Stimulated activated CD4-positive, alpha-beta T cell treated with anti-CD3 and anti-CD28 coated beads, Interleukin-4, amount 100 ng/mL, for 4 hours (primary cell): ENCODE data around the gene MAPK8IP3.

ENCODE experiments used
- DNase-seq, 2 experiments: peaks; one replicate each; pipeline ENCODE4 v3.0.0-alpha.2; 2020

MAPK8IP3 gene

GRCh38 chr16:1740781-1741490 lies 34.9 kb downstream of the MAPK8IP3 start:
- no peak for DNase-seq

- DNase-seq: no peak
Measured at GRCh38 chr16:1741553-1742165, 35.7 kb downstream of the MAPK8IP3 start.

GRCh38 chr16:1743376-1744337 lies 37.7 kb downstream of the MAPK8IP3 start:
- DNase-seq: no peak

- DNase-seq: no peak
Measured at GRCh38 chr16:1744338-1744840, 38.4 kb downstream of the MAPK8IP3 start.

GRCh38 chr16:1745181-1745899 lies 39.3 kb downstream of the MAPK8IP3 start:
- no peak for DNase-seq

GRCh38 chr16:1745900-1746692 lies 40.1 kb downstream of the MAPK8IP3 start:
- DNase-seq: no peak

GRCh38 chr16:1746693-1747195 lies 40.7 kb downstream of the MAPK8IP3 start:
- no peak for DNase-seq

- DNase-seq: no peak
Measured at GRCh38 chr16:1747934-1748333, 41.9 kb downstream of the MAPK8IP3 start.

- DNase-seq: no peak
Measured at GRCh38 chr16:1749152-1750117, 43.4 kb downstream of the MAPK8IP3 start.

- DNase-seq: no peak
Measured at GRCh38 chr16:1751946-1752345, 46.0 kb downstream of the MAPK8IP3 start.

GRCh38 chr16:1752853-1753252 lies 46.9 kb downstream of the MAPK8IP3 start:
- DNase-seq: no peak

GRCh38 chr16:1754204-1754603 lies 48.2 kb downstream of the MAPK8IP3 start:
- DNase-seq: no peak

GRCh38 chr16:1757714-1758461 lies 51.9 kb downstream of the MAPK8IP3 start:
- no peak for DNase-seq

- DNase-seq: no peak
Measured at GRCh38 chr16:1758923-1759322, 52.9 kb downstream of the MAPK8IP3 start.

- DNase-seq: no peak
Measured at GRCh38 chr16:1759511-1759910, 53.5 kb downstream of the MAPK8IP3 start.

- DNase-seq: no peak
Measured at GRCh38 chr16:1760911-1761310, 54.9 kb downstream of the MAPK8IP3 start.

- no peak for DNase-seq
Measured at GRCh38 chr16:1761751-1762150, 55.8 kb downstream of the MAPK8IP3 start.

GRCh38 chr16:1762196-1762878 lies 56.3 kb downstream of the MAPK8IP3 start:
- no peak for DNase-seq
